ENCODE results near the gene SERAC1. TPM values are rescaled to one million over a fixed set of nuclear protein-coding genes. Genes with fewer than 3 reads are reported as not detected.

SERAC1 gene
- total and polyA plus RNA-seq, 2 donors (not counting 3 experiments of a cell fraction or from before 2014, with no cell fraction given) = 4.9 to 5.7 TPM

- H3K79me2 ChIP-seq (ENCODE audit: control insufficient read depth, insufficient read depth, low read length) = no peaks in the 10 kb centered on the region
- peaks cover 47 to 51% of the 10 kb centered on the region in 2 experiments for H3K36me3 ChIP-seq (ENCODE audit: control insufficient read depth in 2 of 2, extremely low read depth in 1 of 2, insufficient read depth in 2 of 2, low read length in 2 of 2)
- no peak overlapping the region for H3K27ac ChIP-seq (ENCODE audit: insufficient read depth, low read depth, low read length)
- CTCF ChIA-PET = no interaction called here
- H3K9me1 ChIP-seq (replicated peaks; ENCODE audit: control insufficient read depth, extremely low read depth, insufficient read depth, low read length) = no peaks in the 10 kb centered on the region
- H4K20me1 ChIP-seq (replicated peaks; ENCODE audit: control insufficient read depth, extremely low read depth, insufficient read depth, low read length) = no peaks in the 10 kb centered on the region
- DNase-seq (ENCODE audit: low read depth, low spot score) (no peak), FAIRE-seq (peak; percentile 24)
- dilution Hi-C loops (cut with MboI; ENCODE audit: extremely low pct_ligation_motif_present, low sequenced_read_pairs) = no loop called here
- POLR2A ChIA-PET = no interaction called here
- no peak overlapping the region for H3K4me3 ChIP-seq (replicated peaks in 1 of 3; ENCODE audit: insufficient read depth in 1 of 3, low read depth in 1 of 3, low read length in 3 of 3)
- no peak overlapping the region for H3K4me2 ChIP-seq (ENCODE audit: insufficient read depth, low read length)
- TF ChIP-seq FOS (IDR thresholded peaks at IDR 0.05; ENCODE audit: borderline replicate concordance, insufficient read depth, low read length) = no peak
- TF ChIP-seq GATA2 (IDR thresholded peaks at IDR 0.05; ENCODE audit: insufficient read depth, insufficient read length, low read depth, low read length) = no peak
- TF ChIP-seq JUN (IDR thresholded peaks at IDR 0.05; ENCODE audit: borderline replicate concordance, insufficient read depth, insufficient read length, low read depth) = no peak
- no peak for TF ChIP-seq MYC (IDR thresholded peaks at IDR 0.05; ENCODE audit: low read depth, low read length)
- no peak for TF ChIP-seq POLR2AphosphoS5 (IDR thresholded peaks at IDR 0.05; ENCODE audit: insufficient read depth, low read depth, low read length)
- no peak for TF ChIP-seq CTCF (IDR thresholded peaks at IDR 0.05; ENCODE audit: extremely low read depth in 1 of 2, insufficient read depth in 1 of 2, low read depth in 1 of 2, low read length in 2 of 2)
- TF ChIP-seq EZH2 (IDR thresholded peaks at IDR 0.05; ENCODE audit: borderline replicate concordance, low read depth, low read length, severe bottlenecking) = no peak
- TF ChIP-seq POLR2A (IDR thresholded peaks at IDR 0.05; ENCODE audit: low read depth, low read length) = no peak
- H3K9ac ChIP-seq (replicated peaks; ENCODE audit: extremely low read depth, insufficient read depth, low read length) = no peak overlapping the region
- no peaks in the 10 kb centered on the region for H3K27me3 ChIP-seq (ENCODE audit: control insufficient read depth in 2 of 2, insufficient read depth in 2 of 2, low read length in 2 of 2)
- H3K9me3 ChIP-seq (replicated peaks; ENCODE audit: control insufficient read depth, insufficient read depth, low read length) = no peaks in the 10 kb centered on the region
- no TSS peak for BruUV-seq (replicated peaks)
- intact Hi-C loops (cut with micrococcal nuclease) = no loop called here
- no peak overlapping the region for H2AFZ ChIP-seq (ENCODE audit: low read depth, low read length)
- peaks cover 6% of the 10 kb centered on the region for H3K4me1 ChIP-seq (ENCODE audit: control insufficient read depth, extremely low read depth, insufficient read depth, low read length)
Observed at GRCh38 chr6:158085261-158086053, 82.6 kb downstream of the SERAC1 start.

Data from endothelial cell of umbilical vein (primary cell).